Muscle layer of duodenum (tissue), 2 donors: Measurements from ENCODE around the gene AKNA.

Source experiments
- H3K27ac ChIP-seq: one replicate; pipeline ENCODE4 v1.7.0; 2013; ENCODE audit warnings: mild to moderate bottlenecking, low read length
- H3K27me3 ChIP-seq: one replicate; pipeline ENCODE4 v1.7.0; 2013; ENCODE audit warnings: low read depth, mild to moderate bottlenecking, control low read depth, low read length
- H3K36me3 ChIP-seq, 2 donors: one replicate each; pipeline ENCODE4 v1.7.0; 2013; ENCODE audit warnings: low read length in 2 of 2, control low read depth in 1 of 2, mild to moderate bottlenecking in 1 of 2; ENCODE audit not compliant: insufficient read depth in 2 of 2, control insufficient read depth in 1 of 2
- H3K4me1 ChIP-seq, 2 donors: one replicate each; pipeline ENCODE4 v1.7.0; 2013; ENCODE audit warnings: low read length in 2 of 2, mild to moderate bottlenecking in 2 of 2, control low read depth in 1 of 2, moderate library complexity in 1 of 2; ENCODE audit not compliant: insufficient read depth in 2 of 2, control insufficient read depth in 1 of 2
- H3K4me3 ChIP-seq, 2 donors: one replicate each; pipeline ENCODE4 v1.7.0; 2013; ENCODE audit warnings: low read length in 2 of 2, low read depth in 1 of 2, mild to moderate bottlenecking in 1 of 2
- H3K9me3 ChIP-seq, 2 donors: one replicate each; pipeline ENCODE4 v1.7.0; 2013; ENCODE audit warnings: low read length in 2 of 2, control low read depth in 1 of 2, mild to moderate bottlenecking in 1 of 2; ENCODE audit not compliant: control insufficient read depth in 1 of 2
- donor health status: healthy.

Gene AKNA

DNA sequence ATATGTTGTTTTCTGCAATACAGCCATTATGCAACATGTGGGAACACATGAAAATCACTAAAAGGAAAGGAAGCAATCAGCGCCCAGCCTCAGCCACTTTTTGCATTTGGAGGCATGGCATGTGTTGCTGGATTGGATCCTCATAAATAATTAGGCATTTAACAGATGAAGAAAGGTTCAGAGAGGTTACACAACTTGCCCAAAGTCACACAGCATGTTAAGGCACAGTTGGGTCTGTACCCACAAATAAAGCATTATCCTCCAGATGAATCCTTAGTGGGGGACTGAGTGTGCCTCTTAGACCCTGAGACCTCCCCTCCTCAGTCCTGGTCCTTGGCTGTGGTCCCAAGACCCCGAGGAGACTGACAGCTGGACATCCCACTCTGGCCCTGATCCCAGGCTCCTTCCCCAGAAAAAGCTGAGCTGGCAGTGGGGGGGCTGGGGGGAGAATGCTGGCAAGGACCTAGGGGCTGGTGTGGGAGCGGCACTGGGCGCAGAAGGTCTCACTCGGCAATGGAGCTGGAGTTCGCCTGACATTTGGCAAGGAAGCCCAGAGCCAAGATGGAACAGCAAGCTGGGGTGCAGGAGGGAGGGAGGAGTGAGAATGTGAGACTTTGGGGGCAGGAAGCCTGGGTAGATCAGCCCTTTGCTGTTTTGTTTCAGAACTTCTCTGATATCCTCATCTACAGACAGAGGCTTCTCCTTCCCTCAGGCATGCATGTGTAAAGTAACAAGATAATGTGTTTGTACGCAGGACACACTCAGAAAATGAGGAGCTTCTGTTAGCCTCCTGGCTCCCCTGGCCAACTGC, 6.9 kb upstream of the AKNA start:
- Histone ChIP-seq H3K4me1 (peaks cover 10 to 31% of the 10 kb centered on the region in 2 donors), H3K27me3 (no peaks in the 10 kb centered on the region), H3K27ac (peak overlapping the region; percentile 61), H3K9me3 (no peaks in the 10 kb centered on the region), H3K36me3 (no peaks in the 10 kb centered on the region), H3K4me3 (no peak overlapping the region)

DNA sequence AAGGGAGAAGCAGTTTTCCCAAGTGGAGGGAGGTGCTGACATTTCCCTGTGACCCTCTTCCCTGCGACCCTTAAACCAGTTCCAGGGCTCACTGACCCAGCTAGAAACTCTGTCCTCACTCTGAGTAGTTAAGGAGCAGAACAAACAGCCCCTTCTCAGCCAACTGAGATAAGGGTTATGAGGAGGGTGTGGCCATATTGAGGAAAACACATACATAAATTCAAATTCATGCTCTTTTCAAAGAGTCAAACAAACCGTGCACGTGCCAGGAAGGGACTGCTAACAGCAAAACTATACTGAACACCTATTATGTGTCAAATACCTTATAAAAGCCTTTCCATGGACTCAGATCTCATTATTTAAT, 4.9 kb upstream of the AKNA start:
- Histone ChIP-seq H3K9me3 (no peaks in the 10 kb centered on the region), H3K27ac (peak overlapping the region; percentile 16), H3K4me1 (peaks cover 18 to 48% of the 10 kb centered on the region in 2 donors), H3K4me3 (no peak overlapping the region), H3K36me3 (no peaks in the 10 kb centered on the region), H3K27me3 (no peaks in the 10 kb centered on the region)

GRCh38 chr9:114390952-114391351, 3.2 kb upstream of the AKNA start:
- H3K4me1 ChIP-seq, result peaks cover 16 to 54% of the 10 kb centered on the region in 2 donors
- H3K4me3 ChIP-seq, result no peak overlapping the region
- H3K36me3 ChIP-seq, result no peaks in the 10 kb centered on the region
- H3K9me3 ChIP-seq, result no peaks in the 10 kb centered on the region
- H3K27ac ChIP-seq, result no peak overlapping the region
- H3K27me3 ChIP-seq, result no peaks in the 10 kb centered on the region

DNA sequence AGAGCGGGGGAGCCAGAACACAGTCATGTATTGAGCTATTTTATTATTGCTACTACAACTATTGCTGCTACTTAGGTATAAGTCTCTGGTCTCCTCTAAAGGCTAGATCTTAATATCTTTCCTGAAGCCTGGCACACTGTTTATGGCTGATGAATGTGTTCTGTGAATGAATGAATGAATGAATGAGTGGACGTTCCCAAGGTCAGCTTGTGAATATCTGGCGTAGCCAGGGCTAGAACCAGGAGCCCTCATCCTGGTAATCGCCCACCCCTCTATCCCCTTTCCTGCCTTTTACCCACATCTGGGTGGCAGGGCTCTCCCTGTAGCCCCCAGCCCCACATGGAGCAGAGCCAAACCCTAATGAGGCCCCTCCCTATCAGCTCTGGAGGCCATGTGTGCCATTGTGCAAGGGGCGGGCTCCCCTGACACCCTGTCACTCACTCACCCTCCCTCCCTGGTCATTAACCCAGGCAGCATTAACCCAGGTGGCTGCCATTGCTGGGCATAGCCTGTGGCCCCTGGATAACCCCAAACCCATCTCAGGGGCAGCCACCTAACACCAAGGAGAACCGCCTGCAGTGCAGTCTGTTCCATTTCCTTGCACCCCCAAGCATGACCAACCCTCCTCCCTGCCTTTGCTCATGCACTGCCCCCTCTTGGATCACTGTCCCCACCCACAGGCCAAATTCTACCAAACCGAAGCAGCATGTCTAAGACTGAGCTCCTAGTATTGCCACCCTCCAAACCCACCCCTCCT, 2.0 kb upstream of the AKNA start:
- no peaks in the 10 kb centered on the region for H3K36me3 ChIP-seq
- peaks cover 26 to 57% of the 10 kb centered on the region in 2 donors for H3K4me1 ChIP-seq
- peak overlapping the region; percentile 49 for H3K27ac ChIP-seq
- H3K9me3 ChIP-seq, result no peaks in the 10 kb centered on the region
- H3K4me3 ChIP-seq, result no peak overlapping the region
- H3K27me3 ChIP-seq, result no peaks in the 10 kb centered on the region

DNA sequence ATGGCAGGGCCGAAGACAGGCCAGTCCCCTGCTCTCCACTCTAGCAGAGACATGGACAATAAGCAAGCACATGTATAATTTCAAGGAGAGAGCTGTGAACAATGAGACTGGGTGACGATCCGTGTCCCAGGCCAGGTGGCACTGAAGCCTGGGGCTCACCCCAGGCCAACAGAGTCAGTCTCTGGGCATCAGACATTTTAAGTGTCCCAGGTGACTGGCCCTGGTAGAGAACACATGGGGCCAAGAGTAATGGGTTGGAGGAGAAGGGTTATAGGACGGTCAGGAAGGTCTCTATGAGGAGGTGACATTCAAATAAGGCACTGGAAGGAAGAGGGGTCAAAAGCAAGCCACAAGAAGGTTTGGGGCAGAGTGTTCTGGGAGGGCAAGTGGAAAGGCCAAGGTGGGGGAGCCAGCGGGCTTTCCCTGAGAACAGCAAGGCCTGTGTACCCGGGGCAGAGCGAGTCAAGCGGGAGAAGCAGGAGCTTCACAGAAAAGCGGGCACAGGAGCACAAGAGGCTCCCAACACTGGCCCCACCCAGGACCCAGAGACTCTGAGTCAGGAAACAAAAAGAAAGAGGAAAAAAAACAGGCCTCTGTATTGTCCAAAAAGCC, 1.1 kb upstream of the AKNA start:
- peak overlapping the region; percentile 93 for H3K27ac ChIP-seq
- no peaks in the 10 kb centered on the region for H3K27me3 ChIP-seq
- no peaks in the 10 kb centered on the region for H3K9me3 ChIP-seq
- H3K36me3 ChIP-seq, result no peaks in the 10 kb centered on the region
- H3K4me3 ChIP-seq, result peak overlapping the region in 1 of 2 donors; percentile 88
- peaks cover 29 to 59% of the 10 kb centered on the region in 2 donors for H3K4me1 ChIP-seq

DNA sequence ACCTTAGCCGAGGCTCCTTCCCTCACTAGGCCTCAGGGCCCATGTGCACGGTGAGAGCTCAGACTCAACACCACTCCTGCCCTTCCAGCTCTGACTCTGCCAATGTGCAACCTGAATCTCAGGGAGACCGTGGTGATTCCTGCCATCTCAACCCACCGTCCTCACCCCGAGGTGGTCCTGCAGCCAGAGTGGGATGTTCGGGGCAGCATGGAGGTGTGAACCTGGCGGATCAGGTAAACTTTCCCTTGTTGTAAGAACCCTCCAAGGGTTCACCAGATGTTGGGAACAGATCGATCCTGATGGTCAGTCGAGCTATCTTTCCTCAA, 538 bp upstream of the AKNA start:
- H3K27ac ChIP-seq, result peak overlapping the region; percentile 93
- no peaks in the 10 kb centered on the region for H3K9me3 ChIP-seq
- no peaks in the 10 kb centered on the region for H3K27me3 ChIP-seq
- H3K4me1 ChIP-seq, result peaks cover 32 to 65% of the 10 kb centered on the region in 2 donors
- peak overlapping the region; percentile 68 to 88 for H3K4me3 ChIP-seq
- H3K36me3 ChIP-seq, result peaks cover 0 to 2% of the 10 kb centered on the region in 2 donors

- peak overlapping the region; percentile 68 to 88 for H3K4me3 ChIP-seq
Observed at GRCh38 chr9:114386886-114387679, 699 bp downstream of the AKNA start.

GRCh38 chr9:114386361-114386885, 1.4 kb downstream of the AKNA start:
- peaks cover 0 to 5% of the 10 kb centered on the region in 2 donors for H3K36me3 ChIP-seq
- H3K4me3 ChIP-seq, result peak overlapping the region; percentile 68 to 88
- no peaks in the 10 kb centered on the region for H3K9me3 ChIP-seq
- H3K4me1 ChIP-seq, result peaks cover 34 to 74% of the 10 kb centered on the region in 2 donors
- no peaks in the 10 kb centered on the region for H3K27me3 ChIP-seq
- peak overlapping the region; percentile 93 for H3K27ac ChIP-seq

More at GRCh38 chr9:114386886-114387679, 699 bp downstream of the AKNA start:
- H3K4me1 ChIP-seq, result peaks cover 34 to 70% of the 10 kb centered on the region in 2 donors
- H3K9me3 ChIP-seq, result no peaks in the 10 kb centered on the region
- H3K27me3 ChIP-seq, result no peaks in the 10 kb centered on the region
- peak overlapping the region; percentile 93 for H3K27ac ChIP-seq
- H3K36me3 ChIP-seq, result peaks cover 0 to 5% of the 10 kb centered on the region in 2 donors

DNA sequence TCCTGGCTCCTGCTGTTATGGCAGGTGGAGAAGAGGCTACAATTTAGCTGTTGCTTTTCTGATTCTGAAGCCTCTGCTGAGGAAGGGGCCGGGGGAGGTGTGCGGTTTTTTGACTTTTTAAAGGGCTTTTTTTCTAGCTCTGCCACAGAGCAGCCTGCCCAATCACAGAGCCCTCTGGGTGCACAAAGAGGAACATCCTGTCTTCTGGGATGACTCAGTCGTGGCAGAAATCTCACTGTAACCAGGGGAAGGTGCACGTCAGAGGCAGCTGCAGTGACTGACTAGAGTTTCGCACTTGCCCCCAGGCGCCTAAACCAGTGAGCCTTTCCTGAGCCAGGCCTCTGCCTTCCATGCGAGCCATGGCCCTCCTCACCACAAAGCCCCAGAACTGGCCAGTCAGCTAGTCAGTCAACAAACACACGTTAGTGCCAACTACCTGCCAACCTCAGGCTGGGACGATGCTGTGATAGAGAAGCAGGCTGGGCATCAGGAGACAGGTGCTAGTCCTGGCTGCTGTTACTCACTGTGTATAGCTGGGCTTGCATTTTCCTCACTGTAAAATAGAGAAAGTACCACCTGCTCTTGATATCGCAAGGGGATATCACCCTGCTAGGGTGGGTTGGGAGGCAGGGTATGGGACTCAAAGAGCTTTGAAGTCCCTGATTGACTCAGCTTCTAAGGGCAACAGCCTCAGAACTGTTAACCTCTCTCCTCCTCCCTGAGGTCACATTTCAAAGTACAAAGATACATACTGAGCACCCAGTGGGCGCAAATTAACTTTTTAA, 2.2 kb downstream of the AKNA start:
- no peaks in the 10 kb centered on the region for H3K27me3 ChIP-seq
- H3K27ac ChIP-seq, result peak overlapping the region; percentile 93
- H3K9me3 ChIP-seq, result no peaks in the 10 kb centered on the region
- H3K4me3 ChIP-seq, result peak overlapping the region; percentile 68 to 88
- H3K36me3 ChIP-seq, result peaks cover 0 to 10% of the 10 kb centered on the region in 2 donors
- H3K4me1 ChIP-seq, result peaks cover 33 to 74% of the 10 kb centered on the region in 2 donors

GRCh38 chr9:114384836-114385396, 2.9 kb downstream of the AKNA start:
- Histone ChIP-seq H3K27me3 (no peaks in the 10 kb centered on the region), H3K4me3 (peak overlapping the region; percentile 2 to 26), H3K9me3 (no peaks in the 10 kb centered on the region), H3K36me3 (peaks cover 4 to 10% of the 10 kb centered on the region in 2 donors), H3K4me1 (peaks cover 30 to 70% of the 10 kb centered on the region in 2 donors), H3K27ac (peak overlapping the region; percentile 93)
